ENCODE results near the gene GRID1.

GRID1 gene

DNA sequence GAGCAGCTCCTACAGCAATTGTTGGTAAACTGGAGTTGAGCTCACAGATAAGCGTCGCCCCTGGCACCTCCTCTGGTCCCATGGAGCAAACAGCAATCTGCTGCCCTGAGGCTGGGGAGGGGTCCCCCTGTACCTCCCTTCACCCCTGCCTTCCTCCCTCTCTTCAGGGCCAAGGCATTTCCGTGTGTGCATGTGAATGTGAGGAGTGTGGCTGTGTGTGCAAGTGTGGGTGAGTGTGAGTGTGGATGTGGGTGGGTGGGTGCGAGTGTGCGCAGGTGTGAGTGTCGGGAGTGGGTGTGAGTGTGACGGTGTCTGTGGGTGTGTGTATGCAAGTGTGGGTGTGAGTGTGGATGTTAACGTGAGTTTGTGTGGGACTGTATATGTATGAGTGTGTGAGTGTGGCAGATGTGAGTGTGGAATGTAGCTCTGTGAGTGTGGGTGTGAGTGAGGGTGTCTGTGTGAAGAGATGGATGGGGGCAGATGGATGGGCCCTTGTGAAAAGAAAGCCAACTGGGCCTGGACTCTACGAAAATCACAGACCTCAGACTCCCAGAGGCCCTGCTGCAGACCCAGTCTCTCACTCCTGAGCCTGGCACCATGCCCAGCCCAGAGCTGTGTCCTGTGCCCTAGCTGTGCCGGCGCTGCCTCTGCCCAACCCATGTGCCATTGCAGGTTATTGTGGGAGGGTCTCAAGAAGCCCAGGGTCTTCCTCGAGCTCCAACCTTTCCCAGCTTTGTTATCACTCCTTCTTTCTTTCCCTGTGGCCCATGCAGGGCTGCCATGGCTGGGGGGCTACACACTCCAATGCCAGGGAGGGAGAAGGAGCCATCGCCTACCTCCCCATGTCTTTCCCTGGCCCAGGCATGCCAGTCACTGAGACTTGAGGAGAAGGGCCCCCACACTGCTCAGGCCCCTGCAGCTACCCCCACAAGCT, 73.9 kb downstream of the GRID1 start:
- no peak for DNase-seq (ENCODE audit: low spot score)

DNA sequence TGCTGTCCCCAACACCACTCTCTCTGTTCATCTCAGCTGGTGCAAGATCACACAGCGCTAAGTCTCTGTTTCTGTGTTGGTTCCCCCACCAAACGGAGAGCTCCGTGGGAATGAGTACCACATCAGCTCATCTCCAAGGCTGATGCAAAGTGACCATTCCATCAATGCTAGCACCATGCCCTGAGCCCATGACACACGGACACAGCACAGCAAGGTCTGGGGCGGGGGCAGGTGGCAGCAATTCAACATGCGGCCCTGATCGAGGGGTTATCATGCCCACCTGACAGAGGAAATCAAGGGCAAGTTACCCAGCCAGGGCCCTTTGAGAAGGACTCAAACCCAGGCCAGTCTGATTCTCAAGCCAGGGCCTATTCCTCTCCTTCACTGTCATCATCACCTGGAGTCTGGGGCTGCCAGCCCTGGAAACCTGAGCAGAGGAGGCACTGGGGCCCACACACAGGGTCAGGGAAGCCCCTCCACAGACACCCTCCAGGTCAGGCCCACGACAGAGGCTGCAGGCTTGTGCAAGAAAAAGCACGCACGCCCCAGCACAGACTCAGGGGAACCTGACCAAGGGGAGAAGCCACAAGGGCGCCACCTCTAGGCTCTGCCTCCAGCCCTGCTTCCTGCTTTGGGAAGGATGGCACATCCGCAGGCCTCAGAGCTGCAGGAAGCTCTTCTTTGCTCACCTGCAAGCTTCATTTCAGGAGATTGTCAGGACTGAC, 74.8 kb downstream of the GRID1 start:
- DNase-seq (ENCODE audit: low spot score) = no peak

DNA sequence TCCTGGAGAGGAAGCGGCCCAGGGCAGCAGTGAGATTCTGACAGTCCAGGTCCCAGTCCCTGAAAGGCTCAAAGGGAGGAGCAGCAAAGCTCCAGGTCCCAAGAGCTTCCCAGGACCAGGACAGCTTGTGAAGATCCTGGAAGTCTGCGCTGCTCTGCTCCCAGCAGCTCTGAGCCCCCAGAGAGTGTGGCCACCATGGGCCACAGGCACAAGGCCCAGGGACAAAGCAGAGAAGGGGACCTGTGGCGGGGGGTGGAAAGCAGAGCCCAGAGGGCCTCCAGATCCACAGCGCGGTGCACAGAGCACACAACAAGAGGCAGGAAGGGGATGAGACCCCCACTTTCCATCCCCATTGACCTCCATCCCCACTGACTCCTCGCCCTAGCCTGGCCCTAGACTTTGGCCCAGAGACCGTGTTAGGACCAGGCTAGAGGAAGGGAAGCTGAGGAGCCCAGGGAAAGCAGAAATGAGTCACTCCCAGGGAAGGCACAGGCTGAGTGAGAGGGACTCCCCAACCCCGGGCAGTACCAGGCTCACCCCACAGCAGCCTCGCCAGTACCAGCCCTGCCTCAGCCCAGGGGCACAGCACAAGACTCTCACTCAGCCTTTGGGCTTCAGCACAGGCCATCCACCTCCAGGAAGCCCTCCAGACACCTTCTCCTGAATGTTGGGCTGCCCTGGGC, 75.5 kb downstream of the GRID1 start:
- DNase-seq (ENCODE audit: low spot score) = no peak

- no peak for DNase-seq (ENCODE audit: low spot score)
These were observed 77.1 kb downstream of the GRID1 start for GRCh38 chr10:86289577-86289868.

- no peak for DNase-seq (ENCODE audit: low spot score)
These were observed 77.7 kb downstream of the GRID1 start for GRCh38 chr10:86288695-86289576.

DNA sequence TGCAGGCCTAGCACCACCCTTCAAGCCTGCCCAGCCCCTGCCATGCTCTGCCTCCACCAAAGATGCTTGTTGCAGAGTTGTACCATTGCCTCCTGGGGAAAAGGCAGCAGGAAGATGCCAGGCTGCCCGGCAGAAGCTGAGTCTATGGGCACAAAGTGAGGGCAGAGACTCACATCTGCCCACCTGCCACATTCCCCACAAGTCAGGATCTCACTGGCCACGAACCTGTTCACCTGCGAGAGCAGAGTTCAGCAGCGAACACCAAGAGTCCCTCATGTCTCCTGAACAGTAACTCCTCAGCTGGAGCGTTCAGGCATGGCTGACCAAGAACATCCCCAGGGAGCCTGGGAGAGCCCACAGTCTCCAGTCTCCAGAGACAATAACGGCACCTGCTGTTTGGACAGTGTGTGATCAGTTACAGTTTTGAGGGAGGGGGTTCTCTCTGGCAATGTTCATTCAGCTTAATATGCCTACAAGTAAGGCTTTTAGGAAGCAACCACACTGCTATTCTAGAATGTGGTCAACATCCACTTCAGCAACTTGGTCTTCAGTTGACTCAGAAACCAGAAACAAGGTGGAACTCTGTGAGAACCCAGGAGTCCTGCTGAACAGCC, 78.5 kb downstream of the GRID1 start:
- DNase-seq (ENCODE audit: low spot score) = no peak

DNA sequence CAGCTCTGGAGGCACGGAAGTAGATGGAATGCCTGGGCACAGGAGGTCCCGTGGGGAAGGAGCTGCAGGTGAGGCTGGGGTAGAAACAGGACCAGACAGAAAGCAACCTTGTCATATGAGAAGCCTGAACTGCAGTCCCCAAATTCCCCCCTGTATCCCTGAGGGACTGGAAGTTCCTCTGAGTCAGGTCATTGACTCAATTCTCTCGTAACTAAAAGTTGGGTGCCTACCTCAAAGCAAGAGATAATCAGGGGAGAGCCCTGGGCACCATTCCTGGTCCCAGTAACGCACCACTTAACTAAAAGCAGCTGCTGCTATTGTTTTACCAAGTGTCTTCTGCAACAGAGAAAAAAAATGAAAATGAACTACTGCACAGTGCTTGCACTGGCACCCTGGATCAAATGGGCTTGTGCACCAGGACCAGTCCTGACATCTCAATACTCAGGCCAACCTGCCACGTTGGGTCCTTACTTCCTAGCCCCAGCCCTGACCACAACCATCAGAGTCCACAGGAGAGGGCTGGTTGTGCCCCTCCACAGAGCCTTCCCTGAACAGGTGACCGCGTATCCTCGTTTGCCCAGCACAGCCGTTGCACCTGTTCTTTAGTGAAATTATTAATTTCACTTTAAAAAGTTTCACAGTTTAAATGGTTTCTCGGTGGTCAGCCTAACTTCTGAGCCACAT, 79.3 kb downstream of the GRID1 start:
- no peak for DNase-seq (ENCODE audit: low spot score)

DNA sequence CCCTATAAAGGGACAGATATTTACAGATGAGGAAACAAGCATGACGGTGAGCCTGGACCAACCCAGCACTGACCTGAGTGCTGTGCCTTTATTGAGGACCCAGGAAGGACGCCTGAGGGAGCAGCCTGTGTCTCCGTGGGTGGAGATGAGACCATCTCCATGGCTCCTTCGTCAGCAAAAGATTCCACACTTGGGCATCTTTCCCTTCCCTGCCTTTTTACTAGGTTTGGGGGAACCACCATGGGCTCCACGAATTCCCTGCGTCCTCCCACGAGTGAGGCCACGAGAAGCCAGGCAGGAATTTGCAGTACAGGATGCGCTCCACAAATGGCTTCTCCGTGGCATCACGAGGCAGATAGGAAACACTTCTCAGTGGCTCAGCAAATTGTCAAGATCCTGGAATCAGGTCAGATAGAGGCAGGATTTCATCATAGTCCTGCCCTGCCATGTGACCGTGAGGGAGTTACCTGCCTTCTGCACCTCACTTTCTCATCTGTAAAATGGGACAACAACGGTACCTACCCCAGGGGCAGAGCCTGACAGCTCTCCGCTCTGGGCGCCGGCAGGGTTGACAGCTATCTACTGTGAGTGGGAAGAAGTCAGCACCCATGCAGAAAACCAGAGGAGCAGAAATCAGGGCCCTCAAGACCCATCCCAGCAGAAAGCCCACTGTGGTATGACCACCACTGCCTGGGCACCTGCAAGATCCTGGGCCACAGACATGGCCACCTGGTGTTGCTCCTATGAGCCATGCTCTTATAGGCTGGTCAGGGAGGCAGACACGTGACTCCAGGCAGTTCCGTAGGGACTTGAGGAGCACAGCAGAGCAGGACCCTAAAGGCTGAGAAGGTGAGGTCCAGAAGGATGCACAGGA, 80.1 kb downstream of the GRID1 start:
- no peak for DNase-seq (ENCODE audit: low spot score)

DNA sequence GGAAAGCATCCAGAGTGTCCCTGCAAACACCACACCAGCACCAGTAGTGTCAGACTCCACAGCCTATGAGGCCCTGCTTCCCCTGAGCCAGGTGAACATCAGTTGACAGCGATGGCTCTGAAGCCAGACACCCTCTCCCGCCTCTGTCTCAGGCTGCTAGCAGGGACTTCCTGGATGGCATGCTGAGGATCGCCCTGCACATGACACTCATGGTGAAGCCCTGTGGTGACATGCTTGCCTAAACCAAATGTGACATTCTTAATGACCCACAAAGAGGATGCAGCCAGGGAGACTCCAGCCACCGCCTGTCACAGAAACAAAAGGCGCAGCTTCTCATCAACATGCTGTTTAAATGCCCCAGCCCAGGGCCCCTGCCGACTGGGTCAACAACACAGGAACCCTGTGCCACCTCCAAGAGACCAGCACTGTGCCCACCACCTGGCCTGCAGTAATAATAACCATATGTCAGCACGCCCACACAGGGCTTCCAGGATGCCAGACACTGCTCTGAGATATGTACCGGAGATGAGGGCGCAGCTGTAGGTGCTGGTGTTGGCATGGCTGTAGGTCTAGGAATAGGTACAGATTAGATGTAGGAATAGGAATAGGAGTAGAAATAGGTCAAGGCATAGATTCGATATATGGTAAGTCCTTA, 81.3 kb downstream of the GRID1 start:
- peak; percentile 13 for DNase-seq (ENCODE audit: low spot score)

DNA sequence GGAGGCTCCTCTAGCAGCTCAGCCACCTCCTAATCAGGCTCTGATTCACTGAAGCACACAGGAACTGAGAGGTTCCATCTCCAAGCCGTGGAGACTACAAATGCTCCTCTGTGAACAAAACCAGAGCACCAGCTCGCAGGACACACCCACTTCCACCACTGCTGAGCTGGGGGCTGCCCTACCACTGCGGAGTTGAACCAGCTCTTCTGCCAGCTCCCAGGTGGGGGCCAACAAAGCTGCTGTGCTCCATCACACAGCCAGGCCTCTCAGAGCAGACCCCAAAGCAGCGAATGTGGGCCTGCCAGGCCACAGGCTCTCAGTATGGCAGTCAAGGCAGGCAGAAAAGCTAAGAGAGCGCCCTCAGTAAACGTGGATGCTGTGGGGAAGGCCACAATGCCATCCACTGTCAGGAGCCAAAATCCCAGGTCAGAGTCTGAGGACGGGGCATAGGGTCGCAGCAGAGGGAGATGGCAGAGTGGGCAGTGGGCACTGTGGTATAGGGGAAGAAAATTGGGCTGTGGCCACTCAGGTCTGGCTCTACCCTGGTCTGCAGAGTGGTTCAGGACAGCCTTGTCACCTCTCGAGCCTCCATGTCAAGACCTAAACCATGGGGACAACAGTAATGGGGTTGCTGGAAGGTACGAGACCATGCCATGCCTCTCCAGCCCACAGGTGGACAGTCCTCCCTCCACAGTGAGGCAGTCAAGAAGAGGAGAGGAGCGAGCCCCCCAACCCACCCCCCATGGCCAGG, 82.1 kb downstream of the GRID1 start:
- DNase-seq (ENCODE audit: low spot score) = no peak

DNA sequence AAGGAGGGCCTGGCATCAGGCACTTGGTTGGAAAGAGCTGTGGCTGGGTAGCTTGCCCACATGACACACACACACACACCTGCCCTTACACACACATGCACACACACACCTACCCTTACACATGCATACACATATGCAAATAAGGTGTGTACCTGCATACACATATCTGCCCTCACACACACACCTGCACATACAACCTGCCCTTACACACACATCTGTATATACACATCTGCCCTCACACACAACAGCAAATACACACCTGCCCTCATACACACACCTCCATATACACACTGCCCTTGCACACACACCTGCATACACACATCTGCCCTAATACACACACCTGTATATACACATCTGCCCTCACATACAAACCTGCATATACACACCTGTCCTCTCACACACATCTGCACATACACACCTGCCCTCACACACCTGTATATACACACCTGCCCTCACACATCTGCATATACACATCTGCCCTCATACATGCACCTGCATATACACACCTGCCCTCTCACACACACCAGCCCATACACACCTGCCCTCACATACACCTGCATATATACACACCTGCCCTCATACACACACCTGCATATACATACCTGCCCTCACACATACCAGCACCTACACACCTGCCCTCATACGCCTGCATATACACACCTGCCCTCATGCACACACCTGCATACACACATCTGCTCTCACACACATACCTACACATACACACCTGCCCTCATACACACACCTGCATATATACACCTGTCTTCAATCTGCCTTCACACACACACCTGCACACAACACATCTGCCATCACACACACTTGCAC, 82.9 kb downstream of the GRID1 start:
- no peak for DNase-seq (ENCODE audit: low spot score)

DNA sequence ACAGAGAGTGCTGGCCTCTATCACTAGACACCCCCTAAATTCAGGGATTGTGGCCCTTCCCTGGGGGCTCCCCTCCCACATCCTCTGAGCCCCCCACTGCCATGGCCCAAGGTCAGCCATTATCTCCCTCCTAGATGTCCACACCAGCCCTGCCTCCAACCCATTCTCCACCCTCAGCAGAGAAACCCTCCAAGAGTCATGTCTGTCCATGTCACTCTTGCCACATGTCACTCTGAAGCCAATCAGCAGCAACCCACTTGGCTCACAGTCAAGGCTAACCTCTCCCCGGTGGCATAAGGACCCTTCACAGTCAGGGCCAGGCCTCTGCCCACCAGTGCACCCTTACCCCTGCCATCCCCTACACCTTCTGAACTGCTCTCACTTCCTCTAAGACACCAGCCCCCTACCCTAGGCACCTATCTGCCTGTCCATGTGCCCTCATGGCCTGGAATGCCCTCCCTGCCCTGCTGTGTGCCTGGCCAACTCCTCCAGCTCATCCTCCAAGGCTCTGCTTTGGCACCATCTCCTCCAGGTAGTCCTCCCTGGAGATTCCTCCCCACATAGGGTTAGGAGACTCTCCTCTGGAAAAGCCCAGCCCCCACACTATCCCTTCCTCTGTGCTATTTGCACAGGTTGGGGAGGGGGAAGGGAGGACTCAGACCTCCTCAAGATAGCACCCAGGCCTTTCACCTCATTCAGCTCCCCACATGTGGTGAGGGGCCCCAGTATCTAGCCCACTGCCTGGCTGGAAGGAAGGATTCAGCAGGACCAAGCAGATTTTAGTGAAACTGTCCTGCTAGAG, 83.7 kb downstream of the GRID1 start:
- no peak for DNase-seq (ENCODE audit: low spot score)

- DNase-seq (ENCODE audit: low spot score) = no peak
These were observed 85.2 kb downstream of the GRID1 start for GRCh38 chr10:86281396-86281795.

GRCh38 chr10:86269332-86269731, 97.3 kb downstream of the GRID1 start:
- no peak for DNase-seq (ENCODE audit: low spot score)

DNA sequence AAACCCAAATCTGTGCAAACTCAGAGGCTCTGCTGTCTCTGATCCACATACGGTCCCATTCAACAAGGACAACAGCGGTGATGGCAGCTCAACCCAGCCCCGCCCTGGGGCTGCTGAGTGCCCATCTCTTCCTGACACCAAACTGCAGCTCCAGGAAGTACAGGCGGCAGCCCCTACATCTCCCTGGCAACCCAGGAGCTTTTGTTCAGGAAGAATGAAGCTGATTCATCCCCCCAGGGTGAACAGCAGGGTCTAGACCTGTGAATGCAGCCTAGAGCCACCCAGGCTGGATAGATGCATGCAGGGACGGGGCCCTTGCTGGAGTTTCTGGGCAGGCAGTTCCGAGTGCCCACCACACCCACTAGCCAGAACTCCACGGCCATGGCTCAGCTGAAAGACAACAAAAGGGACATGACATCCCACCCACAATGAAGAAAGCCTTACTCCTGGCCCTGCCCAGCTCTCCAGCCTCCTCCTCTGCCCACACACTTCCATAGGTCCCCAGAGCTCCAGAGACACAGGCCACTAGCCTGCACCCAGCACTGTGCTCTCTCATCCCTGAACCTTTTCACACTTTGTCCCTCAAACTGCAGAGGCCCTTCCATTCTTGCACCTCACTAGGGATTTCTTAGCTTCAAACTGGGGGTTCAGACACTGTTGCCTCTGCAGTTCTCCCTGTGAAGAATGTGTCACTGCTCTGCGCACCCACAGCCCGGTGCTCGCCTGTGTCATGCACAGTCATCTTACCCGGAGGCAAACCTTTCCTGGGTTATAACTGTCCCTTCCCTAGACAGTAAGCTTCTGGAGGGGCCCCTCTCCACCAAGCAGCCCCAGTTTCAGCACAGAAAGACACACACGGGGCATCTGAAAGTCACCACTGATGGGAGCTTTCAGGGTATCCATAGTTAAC, 99.1 kb downstream of the GRID1 start:
- DNase-seq (ENCODE audit: low spot score) = no peak

Data from cerebellar cortex (tissue), 1 donor.